NCI-H526 treated with DMSO at 0.1 percent for 48 hours (cell line): ENCODE data around the gene LGALS9.
A peak's percentile ranks its signal among the peaks of the same experiment; 100 is the strongest.
"Not testable (repeated sequence)": the region's sequence is repeated elsewhere in the genome, so short reads cannot be mapped to it uniquely, and the experiment has no call there.

Source experiments
- DNase-seq: peaks from one replicate; lab custom pipeline; 2025; lab: John Stamatoyannopoulos, UW

The LGALS9 gene

DNA sequence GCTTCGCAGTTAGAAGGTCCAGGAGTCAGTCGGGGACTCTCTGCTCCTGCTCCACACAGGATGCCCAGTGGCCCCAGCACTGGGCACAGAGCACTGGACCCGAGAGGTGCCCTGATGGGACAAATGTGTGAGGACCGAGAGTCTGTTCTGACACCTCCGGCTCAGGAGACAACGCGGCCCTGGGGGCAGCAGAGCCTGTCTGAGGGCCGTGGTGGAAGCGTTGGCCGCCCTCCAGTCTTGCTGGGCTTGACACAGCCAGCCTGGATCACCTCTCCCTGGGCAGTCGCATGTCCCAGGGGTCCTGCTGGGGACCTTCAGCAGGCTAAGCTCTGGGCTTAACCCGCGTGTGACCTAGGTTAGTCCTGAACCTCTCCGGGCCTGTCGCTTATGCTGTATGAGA lies 23.1 kb downstream of the LGALS9 start:
- no peak for DNase-seq

DNA sequence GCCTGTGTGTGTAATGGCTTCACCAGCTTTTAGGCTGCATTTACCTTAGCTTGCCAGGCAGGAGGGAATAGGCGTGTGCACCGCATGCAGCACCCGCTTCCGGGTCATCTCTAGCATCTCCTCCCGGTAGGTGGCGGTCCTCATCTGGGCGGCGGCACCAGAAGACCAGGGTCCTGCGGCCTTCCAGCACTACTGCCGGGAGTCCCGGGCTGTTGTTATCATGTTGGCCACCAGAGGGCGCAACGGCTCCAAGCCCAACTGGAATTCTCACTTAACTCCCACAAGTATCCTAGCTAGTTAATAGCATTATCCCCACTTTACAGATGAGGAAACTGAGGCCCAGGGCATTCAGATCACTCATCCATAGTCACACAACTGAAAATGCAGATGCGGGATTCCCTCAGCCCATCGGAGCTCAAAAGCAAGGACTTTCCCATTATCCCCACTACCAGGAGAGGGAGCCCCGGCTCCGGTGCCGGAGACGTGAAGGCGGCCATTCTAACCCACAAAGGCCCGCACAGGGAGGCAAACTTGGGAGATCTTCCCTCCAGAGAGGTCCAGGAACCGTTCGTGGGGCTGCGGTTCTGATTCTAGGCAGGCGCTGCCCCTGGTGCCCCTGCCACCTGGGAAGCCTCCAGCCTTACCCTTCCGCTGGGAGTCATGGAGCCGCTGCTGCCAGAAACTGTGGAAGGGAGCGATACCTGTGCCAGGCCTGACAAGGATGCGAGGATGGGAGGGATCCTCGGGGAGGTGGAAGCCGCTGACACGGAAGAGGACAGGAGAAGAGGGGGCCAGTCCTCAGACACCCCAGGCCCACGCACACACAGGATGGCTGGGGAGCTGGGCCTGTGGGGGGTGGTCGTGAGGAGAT lies 23.9 kb downstream of the LGALS9 start:
- peak; percentile 89 for DNase-seq

DNA sequence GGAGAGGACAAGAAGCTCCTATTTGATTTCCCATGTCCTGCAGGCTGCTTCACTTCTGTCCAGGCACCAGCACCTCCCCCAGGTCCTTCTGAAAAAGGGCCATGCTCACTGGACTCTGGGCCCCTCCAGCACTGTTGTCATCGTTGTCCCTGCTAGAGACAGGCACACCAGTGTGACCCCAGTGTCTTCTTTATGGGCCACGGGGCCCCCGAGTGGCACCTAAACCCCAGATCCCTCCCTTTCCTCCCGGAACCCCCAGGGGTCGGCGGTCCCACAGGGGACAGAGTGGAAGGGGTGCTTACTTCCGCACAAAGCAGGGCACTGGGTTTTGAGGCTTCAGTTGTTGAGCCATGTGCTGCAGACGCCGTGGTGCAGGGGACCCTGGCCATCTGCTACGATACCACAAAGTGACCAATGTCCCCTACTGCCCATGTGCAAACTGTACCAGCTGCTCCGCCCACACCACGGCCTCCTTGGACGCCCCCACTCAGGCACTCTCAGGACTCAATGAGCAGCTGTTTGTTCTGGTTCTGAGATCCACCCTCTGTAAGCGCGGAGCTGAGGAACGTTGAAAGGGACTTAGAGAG lies 24.6 kb downstream of the LGALS9 start:
- not testable (repeated sequence) for DNase-seq

DNA sequence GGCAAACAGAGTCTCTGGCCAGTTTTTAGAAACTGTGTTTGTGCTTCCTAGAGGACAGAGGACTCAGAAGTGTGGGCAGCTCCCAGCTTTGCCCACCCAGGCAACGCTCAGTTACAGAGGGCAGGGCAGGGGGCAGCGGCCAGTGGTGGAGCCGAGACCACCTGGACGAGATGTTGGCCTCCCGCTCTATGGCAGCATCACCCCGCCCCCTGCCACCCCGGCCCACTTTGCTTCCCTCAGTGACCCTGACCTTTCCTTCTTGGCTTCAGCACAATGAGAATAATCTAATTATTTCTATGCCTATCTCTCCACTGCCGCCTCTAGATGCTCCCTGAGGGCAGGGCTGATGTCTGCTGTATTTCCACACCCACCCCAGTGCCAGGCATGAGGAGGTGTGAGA lies 25.6 kb downstream of the LGALS9 start:
- not testable (repeated sequence) for DNase-seq

DNA sequence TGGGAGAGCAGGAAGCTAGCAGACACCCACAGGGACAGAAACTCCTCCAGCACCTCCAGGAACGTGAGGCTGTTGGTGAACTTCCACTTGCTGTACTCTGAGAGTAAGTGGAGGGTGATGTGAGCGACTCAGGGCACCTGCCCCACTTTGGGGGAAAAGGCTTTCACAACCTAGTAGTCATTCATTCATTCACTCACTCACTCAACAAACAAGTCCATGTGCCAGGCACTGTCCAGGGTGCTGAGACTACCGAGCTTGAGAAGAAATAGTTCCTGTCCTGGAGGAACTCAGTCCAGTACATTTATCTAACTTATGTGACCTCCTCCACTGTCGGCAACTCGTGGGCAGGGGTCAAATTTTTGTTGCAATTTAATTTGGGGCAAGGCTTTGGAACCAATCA lies 26.6 kb downstream of the LGALS9 start:
- DNase-seq = no peak

DNA sequence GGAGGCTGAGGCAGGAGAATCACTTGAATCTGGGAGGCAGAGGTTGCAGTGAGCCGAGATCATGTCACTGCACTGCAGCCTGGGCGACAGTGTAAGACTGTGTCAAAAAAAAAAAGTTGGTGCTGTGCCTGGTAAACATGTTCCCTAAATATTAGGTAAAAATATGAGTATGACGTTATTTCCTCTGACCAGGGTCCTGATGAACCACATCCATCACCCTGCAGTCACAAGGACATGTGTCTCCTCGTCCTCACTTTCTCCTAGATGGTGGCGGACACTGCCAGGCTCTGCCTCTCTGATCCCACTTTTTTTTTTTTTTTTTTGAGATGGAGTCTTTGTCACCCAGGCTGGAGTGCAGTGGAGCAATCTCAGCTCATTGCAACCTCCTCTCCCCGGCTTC lies 28.7 kb downstream of the LGALS9 start:
- DNase-seq = no peak

DNA sequence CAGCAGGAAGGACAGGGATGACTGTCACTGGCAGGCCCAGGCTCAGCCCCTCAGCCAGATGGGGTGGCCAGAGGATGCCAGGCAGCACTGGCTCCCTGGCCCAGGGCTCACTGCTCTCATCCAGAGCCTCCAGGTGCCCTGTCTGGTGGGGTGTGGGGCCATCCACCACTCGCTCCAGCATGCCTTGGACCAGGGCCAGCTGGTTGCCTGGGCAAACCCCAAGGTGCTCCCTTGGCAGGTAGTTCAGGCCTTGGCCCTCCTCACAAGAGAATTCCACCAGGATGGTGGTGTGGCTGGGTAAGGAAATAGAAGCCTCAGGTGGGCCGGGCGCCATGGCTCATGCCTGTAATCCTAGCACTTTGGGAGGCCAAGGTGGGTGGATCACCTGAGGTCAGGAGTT lies 29.4 kb downstream of the LGALS9 start:
- no peak for DNase-seq

DNA sequence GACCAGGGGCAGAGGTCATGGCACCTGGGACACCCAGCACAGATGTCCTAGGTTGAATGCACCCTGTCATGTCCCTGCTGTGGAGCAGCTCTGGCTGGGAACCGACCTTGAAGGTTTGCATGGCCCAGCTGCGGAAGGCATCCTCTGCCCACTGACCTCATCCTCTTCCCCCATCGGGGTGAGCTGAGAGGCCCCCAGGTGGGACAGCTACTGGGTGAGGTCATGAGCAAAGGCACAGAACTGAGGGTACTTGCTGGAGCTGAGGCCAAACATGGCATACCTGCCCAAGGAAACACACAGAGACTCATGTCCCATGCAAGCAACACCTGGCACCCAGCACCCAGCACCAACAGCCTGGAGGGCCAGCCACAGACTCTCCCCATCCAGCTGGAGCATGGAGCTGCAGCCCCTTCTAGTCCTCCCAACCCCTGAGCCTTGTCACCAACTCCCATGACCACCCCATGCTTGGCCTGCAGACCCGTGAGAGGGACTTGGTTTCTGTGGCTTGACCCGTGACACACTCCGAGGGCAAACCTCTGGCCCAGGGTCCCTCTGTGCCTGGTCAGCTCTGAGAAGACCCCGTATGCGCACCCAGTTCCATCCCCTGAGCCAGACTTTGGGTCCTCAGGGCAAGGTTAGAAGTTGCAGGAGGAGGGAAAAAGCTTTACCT lies 33.1 kb downstream of the LGALS9 start:
- DNase-seq = no peak

DNA sequence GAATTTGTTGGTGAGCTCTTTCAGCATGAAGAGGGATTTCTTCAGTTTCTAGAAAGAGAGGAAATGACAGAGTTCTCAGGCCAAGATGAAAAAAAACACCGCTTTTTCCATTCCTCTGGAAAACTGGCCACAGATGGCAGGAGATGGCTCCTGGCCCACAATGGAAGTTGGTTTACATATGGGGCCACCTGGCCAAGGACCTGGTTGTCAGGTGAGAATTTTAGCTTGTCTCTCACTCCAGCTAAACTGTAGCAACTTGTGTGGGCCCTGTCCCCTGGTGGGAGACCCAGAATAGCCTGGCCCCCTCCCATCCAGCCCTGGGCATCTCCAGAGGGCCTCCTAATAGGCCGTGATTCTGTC lies 33.6 kb downstream of the LGALS9 start:
- no peak for DNase-seq

DNA sequence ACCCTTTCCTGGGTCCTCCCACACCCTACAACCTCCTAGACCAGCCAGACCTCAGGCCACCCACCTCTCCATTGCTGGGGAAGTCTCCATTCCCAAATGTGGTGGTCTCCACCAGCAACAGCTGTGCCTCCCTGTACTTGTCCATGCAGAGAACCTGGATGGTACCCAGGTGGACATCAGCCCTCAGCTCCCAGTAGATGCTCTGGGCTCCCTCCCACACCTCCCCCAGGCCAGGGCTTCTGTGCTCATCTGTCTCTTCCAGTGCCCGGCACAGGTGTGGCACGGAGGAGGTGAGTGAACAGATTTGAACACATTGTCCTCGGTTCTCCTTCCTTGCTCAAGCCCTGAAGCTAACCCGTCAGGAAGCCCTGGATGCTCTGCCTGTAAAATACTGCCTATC lies 34.6 kb downstream of the LGALS9 start:
- DNase-seq = no peak

DNA sequence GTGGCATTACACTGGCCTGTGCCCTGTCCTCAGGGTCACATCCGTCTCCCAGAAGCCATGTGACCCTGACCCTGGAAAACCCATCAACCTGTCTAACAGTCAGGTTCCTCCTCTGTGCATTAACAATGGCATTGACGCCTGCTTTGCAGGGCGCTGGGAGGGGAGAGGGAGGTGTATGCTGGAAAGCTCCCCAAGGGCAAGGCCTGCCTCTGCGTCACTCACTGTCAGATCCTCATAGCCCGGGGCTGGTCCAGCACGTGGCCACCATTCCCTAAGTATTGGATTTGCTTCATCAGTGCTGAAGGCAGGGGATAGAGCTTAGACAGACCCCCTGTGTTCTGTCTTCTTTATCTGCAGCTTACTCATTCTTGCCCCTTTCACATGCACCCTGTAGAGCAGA lies 35.3 kb downstream of the LGALS9 start:
- not testable (repeated sequence) for DNase-seq

DNA sequence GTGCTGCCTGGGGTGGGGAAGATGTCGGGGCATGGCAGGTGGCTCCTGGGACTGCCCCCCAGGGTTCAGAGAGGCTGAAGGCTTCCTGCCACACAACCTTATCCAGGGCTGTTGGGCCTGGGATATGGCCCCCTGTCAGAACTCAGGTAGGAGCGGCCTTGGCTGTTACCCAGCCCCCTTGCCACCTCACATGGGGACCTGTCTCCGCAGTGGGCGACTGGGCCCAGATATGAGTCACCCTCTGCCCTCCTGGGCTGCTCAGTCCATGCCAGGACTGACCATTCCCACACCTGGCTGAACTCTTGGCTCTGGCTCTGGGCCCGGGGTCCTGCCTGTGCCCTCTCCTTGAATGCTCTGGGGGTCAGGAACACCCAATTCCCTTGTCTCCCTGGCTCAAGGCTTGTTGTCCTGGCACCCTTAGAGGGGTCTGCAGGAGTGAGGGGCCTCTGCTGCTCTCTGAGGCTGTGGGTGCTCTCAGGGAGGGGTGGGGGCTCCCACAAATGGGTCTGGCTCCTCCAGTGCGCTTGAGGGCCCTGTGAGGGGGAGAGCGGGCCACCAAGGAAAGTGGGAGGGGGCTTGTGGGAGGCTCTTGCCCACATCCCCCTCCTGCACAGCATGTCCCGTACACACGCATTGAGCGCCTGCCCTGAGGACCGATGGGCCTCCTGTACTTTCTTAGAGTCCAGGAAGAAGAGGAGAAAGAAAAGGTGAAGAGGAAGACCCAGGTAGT lies 36.0 kb downstream of the LGALS9 start:
- no peak for DNase-seq

DNA sequence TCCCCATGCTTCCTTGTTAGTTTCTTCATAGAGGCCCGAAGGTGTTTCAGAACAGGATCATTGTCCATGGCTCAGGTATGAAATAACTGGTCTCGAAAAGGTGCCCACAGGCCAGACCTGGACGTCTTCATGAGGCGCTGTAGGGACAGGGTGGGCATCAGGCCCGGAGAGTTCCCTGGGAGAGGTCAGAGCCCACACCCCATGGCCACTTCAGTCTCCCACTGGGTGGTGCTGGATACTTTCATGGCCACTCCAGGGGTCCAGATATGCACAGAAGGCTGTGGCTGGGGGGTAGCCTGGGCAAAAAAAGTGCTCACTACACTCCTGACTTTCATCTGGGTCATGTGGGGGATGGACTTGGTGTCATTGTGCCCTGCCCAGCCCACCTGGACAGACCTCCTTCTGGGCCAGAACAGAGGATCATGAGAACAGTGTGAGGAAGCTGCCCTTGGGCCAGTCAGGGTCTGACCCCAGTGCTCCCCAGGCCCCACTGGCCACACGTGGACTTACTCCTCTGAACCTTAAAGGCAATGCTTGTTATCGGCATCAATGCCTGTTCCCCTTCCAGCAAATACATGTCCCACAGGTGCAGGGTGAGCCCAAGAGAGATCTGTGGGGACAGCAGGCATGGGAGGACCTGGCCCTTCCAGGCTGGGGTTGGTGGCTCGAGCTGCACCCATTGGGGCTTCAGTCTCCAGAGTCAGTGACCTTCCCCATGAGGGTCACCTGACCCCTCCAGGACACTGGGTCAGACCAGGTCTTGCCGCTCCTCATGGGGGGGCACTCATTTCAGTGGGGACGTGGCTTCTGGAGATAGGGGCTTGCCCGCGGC lies 36.9 kb downstream of the LGALS9 start:
- no peak for DNase-seq

DNA sequence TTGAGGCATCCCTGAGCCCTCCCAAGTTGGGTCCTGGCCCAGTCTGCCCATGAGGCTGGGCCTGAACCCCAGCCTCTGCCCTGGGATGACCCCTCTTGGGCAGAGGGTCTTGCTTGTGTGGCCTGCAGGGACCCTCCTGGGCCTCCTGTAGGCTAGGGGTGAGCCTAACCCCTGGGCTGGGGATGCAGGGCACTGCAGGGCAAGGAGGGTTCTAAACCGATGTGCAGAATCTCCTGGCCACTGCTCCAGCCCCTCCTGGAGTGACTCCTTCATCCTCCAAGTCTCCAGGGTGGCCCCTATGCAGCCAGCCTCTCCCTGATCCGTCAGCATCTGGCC lies 37.5 kb downstream of the LGALS9 start:
- no peak for DNase-seq

DNA sequence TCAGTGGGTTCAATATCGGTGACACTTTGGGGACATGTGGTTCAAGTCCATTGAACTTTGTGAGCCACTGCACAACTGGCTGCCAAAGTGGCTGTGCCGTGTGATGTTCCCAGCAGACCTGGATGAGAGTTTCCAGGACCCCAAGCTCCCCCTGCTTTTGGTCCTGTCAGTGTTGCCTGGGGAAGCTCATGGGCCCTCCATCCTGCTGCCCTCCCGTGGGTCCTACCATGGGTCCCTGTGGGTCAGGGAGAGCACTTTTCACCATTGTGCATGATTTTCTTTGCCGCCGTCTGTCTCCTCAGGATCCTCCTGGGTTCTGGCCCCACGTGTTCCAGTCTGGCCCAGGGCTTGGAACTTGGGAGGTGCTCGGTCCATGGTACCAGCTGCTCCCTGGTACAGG lies 38.1 kb downstream of the LGALS9 start:
- no peak for DNase-seq

DNA sequence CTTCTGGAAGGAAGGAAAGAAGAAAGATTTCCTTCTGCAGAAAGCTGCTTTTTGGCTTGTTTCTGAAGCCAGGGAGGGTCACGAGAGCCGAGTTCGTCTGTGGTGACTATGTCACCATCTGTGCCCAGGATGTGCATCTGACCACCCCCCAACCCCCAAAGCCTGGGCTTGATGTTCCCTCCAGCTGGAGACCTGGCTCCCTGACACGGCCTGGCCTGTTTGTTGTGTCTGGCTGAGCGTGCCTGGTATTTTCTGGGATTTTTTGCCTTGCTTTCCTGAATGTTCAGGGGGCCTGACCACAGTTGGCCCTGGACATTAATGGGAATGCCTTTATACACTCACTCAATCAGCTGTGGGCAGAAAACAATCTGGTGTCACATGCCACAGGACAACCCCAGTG lies 38.9 kb downstream of the LGALS9 start:
- no peak for DNase-seq

DNA sequence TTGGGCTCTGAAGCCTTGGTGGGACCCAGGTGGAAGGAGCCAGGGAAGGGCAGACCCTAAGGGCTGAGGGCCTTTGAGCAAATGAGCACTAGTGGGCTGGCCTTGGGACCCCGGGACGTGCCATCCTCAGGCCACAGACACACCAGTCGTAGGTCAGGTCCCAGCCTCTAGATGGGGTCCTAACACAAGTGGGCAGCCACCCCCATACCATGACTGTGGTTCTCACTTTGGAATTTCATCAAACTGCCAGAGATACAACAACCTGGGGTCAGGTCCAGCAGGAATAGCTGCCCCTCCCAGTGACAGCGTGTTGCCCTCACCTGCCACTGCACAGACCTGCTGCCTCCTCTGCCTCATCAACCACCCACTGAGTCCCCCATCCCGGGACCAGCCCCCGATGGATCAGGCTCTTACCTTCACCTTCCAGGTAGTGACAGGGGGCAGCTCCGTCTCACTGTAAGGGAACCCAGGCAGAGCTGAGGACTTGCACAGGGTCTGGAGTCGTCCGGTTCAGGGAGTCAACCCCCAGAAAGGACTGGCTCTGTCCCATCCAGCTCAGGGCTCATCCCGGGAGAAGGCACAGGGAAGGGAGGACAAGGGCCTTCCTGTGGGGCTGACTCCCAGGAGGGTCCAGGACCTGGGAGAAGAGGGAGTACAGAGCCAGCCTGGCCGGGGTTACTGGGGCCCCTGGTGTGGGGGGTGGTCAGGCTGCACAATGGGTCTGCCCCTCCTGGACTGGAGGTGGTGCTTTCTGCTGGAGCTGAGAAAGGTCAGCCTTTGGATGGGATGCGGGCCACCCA lies 40.0 kb downstream of the LGALS9 start:
- no peak for DNase-seq

DNA sequence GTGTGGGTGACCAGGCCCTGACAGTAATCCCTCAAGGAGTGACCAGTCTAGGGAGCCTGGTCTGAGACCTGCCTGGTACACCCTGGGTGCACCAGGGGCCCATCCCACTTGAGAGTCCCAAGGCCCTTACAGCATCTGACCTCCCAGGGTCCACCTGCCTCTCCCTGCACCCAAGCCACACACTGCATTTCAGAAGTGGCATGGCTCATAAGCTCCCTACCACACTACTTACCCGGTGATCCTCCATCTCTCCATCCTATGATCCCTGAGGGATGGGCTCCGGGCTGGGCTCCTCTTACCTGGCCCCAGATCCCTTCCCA lies 40.6 kb downstream of the LGALS9 start:
- no peak for DNase-seq

DNA sequence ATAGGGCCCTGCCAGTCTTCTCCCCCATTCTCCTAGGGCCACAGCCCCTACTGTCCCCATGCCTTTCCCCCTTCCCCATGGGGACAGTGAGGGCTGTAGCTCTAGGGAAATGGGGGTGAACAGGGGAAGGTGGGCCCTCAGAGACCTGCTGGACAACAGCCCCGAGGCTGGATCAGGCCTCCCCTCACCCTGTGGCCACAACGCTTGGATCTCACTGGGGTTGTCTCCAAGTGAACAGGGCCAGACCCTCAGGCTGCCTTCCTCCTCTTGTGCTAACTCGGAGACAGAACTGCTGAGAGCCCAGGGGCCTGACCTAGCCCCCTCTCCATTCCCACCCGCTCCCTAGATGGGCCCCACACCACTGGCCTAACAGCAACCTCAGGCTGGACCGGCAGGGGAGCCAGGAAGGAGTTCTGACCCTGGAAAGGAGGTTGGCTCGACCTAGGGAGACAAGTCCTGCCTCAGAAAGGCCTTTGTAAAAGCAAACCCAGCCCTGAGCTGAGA lies 41.0 kb downstream of the LGALS9 start:
- not testable (repeated sequence) for DNase-seq

DNA sequence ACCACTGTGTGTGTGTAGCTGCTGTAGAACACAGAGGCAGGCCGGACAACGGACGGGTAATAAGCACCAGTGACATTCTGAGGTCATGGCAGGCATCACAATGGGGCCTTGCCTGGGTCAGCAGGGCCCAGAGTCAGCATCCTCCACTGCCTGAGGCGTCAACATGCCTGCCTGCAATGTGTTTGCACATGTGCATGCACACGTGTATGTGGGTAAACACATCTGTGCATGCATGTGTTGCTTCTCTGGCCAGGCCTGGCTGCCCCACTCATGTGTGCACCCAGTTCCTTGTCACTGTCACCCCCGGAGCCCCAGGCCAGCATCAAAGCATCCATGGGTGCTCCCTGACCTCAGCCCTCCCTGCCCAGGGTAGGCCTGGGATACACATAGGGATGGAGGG lies 43.3 kb downstream of the LGALS9 start:
- DNase-seq = no peak

DNA sequence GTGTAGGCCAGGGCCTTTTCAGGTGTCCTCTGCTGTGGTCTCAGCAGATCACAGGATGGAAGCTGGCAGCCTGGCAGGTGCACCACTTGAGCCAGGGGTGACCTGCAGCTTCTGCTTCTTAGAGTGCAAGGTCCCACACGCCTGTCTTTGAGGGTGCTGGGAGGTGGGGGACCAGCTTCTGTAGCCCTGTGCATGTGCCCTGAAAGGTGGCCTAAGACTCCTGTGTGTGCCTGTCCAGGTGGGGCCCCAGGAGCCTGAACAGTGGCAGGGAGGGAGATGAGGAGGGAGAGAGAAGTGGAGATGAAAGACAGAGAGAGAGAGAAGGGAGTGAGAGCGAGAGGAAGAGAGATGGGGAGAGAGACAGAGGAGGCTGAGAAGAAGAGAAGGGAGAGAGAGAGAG lies 46.2 kb downstream of the LGALS9 start:
- no peak for DNase-seq
